Inferior parietal cortex (tissue), 1 donor: ENCODE data around the gene INPP5A.

Source experiments
- DNase-seq: peaks from one replicate; pipeline ENCODE4 v3.0.0-alpha.2; 2016; ENCODE audit errors: extremely low spot score

Gene INPP5A

GRCh38 chr10:132798876-132799275 lies 261.3 kb downstream of the INPP5A start:
- DNase-seq: no peak

GRCh38 chr10:132799865-132800264 lies 262.3 kb downstream of the INPP5A start:
- DNase-seq: no peak

GRCh38 chr10:132802048-132802447 lies 264.5 kb downstream of the INPP5A start:
- no peak for DNase-seq

- DNase-seq: no peak
Observed at GRCh38 chr10:132802694-132803320, 265.2 kb downstream of the INPP5A start.

GRCh38 chr10:132803416-132804210 lies 266.0 kb downstream of the INPP5A start:
- DNase-seq: no peak

- no peak for DNase-seq
Observed at GRCh38 chr10:132804287-132804686, 266.7 kb downstream of the INPP5A start.

GRCh38 chr10:132804785-132805426 lies 267.3 kb downstream of the INPP5A start:
- DNase-seq: no peak

- no peak for DNase-seq
Observed at GRCh38 chr10:132805599-132805998, 268.0 kb downstream of the INPP5A start.

- DNase-seq: no peak
Observed at GRCh38 chr10:132806110-132806509, 268.5 kb downstream of the INPP5A start.

- DNase-seq: no peak
Observed at GRCh38 chr10:132806561-132807003, 269.0 kb downstream of the INPP5A start.

GRCh38 chr10:132807621-132808049 lies 270.0 kb downstream of the INPP5A start:
- no peak for DNase-seq

- DNase-seq: no peak
Observed at GRCh38 chr10:132808383-132809231, 271.0 kb downstream of the INPP5A start.

- no peak for DNase-seq
Observed at GRCh38 chr10:132809232-132810140, 271.9 kb downstream of the INPP5A start.

GRCh38 chr10:132810141-132810806 lies 272.7 kb downstream of the INPP5A start:
- DNase-seq: no peak

- no peak for DNase-seq
Observed at GRCh38 chr10:132810807-132811700, 273.5 kb downstream of the INPP5A start.

GRCh38 chr10:132811891-132812481 lies 274.4 kb downstream of the INPP5A start:
- no peak for DNase-seq

GRCh38 chr10:132812520-132812919 lies 274.9 kb downstream of the INPP5A start:
- DNase-seq: no peak

GRCh38 chr10:132813001-132813401 lies 275.4 kb downstream of the INPP5A start:
- DNase-seq: no peak
